ENCODE measurements around the gene KRT6A.

DNA sequence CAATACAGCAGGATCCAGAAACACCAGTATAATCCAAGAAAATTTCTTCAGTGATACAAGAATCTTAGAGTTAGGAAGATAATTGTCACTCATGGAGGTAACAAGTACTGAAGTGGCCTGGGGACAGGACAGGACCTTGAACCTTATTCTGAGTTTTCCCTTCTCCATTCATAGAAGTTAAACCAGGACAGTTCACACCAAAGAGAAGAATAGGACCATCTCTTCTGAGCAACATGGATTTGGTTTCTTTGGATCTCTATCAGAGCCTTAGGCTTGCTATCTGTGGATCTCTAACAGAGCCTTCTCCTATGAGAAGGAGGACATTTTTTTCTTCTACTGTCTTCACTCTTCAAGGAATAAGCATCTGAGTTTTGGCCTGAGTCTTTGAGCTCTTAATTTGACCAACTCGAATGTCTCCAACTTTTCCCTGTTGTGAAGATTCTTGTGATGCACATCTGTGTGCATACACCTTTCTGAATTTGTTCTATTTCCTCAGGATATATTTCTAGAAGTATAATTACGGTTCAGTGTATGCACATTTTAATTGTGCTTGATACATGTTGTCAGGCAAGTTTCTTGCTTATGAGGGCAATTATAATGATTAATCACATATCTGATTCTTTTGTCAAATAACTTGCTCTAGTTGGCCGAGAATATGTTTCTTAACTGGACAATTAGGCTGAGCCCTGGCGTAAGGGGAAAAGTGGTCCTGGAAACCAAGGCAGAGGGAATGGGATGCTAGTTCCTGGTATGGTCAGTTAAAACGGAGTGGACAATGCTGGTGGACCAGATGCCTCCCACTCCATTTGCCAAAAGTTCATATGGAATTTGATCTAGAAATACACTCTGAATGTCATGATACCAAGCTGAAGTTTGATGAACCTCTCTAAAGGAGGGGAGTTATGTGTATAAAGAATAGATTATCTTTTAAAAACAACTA, 6.6 kb downstream of the KRT6A start:
- TF ChIP-seq JUND (IDR thresholded peaks at IDR 0.05) = no peak
- no peak for TF ChIP-seq RXRA (IDR thresholded peaks at IDR 0.05)
- TF ChIP-seq, protein P1, sequence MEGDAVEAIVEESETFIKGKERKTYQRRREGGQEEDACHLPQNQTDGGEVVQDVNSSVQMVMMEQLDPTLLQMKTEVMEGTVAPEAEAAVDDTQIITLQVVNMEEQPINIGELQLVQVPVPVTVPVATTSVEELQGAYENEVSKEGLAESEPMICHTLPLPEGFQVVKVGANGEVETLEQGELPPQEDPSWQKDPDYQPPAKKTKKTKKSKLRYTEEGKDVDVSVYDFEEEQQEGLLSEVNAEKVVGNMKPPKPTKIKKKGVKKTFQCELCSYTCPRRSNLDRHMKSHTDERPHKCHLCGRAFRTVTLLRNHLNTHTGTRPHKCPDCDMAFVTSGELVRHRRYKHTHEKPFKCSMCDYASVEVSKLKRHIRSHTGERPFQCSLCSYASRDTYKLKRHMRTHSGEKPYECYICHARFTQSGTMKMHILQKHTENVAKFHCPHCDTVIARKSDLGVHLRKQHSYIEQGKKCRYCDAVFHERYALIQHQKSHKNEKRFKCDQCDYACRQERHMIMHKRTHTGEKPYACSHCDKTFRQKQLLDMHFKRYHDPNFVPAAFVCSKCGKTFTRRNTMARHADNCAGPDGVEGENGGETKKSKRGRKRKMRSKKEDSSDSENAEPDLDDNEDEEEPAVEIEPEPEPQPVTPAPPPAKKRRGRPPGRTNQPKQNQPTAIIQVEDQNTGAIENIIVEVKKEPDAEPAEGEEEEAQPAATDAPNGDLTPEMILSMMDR (IDR thresholded peaks at IDR 0.05; ENCODE audit: low read depth, low read length, missing input control) = no peak
- no peak for TF ChIP-seq SP1 (IDR thresholded peaks at IDR 0.05)
